Hindlimb muscle (tissue), 1 donor: ENCODE results near the gene TDRD9. TPM values are rescaled to one million over a fixed set of nuclear protein-coding genes. Genes with fewer than 3 reads are reported as not detected.

Source experiments
- DNase-seq: peaks from one replicate; pipeline ENCODE4 v3.0.0-alpha.2; 2013
- polyA plus RNA-seq: library from polyadenylated mRNA; unstranded; fragments of 120-200 nt; gene quantifications from one replicate; pipeline ENCODE4 v1.2.1, GENCODE V29; 2013; ENCODE audit not compliant: insufficient read length

TDRD9 gene
- polyA plus RNA-seq, 1 donor = 0.08 TPM

- no peak for DNase-seq
Measured at GRCh38 chr14:104036212-104036611, 108.0 kb downstream of the TDRD9 start.

GRCh38 chr14:104037074-104037473 is 108.8 kb downstream of the TDRD9 start:
- no peak for DNase-seq

- no peak for DNase-seq
Measured at GRCh38 chr14:104037903-104038302, 109.6 kb downstream of the TDRD9 start.

DNA sequence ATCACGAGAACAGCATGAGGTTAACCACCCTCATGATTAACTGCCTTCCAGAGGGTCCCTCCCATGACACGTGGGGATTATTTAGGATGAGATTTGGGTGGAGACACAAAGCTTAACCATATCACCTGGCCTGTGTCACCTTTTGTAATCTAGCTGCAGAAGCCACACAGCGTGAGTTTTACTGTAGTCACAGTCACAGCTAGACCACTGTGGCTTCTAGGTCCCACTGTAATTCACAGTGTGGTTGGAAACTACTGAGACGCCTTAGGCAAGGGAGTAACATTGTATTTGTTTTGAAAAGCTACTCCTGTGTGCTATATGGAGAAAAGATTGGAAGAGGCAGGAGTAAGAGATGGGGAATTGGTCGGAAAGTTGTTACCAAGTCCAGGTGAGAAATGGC is 111.0 kb downstream of the TDRD9 start:
- DNase-seq = no peak

- no peak for DNase-seq
Measured at GRCh38 chr14:104040539-104040938, 112.3 kb downstream of the TDRD9 start.

DNA sequence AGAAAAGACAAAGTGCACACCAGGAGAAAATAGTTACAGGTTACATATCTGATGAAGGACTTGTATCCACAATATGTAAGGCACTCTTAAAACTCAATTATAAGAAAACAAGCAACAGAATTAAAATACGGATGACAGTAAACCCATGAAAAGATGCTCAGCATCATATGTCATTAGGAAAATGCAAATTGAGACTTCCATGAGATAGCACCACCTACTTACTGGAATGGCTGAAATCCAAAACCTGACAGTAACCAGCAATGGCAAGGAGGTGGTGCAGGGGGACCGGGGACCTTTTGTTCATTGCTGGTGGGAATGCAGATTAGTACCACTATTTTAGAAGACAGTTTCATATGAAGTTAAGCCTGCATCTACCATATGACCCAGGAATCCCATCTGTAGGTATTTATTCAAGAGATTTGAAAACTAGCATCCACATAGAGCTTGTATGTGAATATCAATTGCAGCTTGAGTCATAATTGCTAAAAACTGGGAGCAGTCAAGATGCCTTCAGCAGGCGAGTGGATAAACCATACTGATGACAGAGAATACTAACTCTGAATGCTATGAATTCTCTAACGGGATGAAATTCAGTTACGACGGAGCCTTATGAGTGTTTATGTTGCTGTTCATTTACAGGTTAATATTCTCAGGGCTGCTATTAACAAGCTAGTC is 113.3 kb downstream of the TDRD9 start:
- DNase-seq = no peak

DNA sequence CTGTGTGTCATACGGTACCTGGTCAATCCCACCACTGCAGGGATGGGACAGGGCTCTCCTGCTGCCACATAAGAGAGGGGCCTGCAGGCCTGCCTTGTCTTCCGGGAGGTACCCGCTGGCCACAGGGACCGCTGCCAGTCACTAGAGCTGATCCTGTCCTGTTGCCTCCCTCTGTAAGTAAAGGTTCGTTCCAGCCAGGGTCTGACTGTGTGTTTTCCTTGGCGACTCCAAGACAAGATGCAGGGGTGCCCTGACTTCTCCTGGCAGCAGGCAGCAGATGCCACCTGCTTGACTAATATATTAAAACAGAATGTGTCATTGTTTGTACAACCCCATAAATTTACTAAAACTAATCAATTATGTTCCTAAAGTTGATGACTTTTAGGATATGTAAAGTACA is 115.8 kb downstream of the TDRD9 start:
- DNase-seq = no peak

DNA sequence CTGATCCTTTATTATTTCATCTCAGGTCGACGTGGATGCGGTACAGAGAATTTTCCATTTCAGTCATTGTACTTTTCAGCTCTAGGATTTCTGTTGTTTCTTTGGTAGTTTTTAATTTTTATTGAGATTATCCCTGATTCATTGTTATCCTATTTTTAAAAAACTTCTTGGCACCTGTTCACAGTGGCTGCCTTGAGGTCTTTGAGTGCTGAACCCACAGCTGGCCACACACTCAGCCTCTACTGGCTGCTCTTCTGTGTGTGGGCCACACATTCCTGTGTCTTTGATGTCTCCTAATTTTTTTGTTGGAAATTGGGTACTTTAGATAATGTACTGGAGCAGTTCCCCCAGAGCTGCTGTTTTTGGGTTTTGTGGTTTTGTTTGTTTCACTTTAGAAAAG is 119.5 kb downstream of the TDRD9 start:
- DNase-seq = no peak

- DNase-seq = no peak
Measured at GRCh38 chr14:104048758-104049507, 120.7 kb downstream of the TDRD9 start.

GRCh38 chr14:104049576-104050240 is 121.5 kb downstream of the TDRD9 start:
- no peak for DNase-seq

GRCh38 chr14:104051092-104051813 is 123.0 kb downstream of the TDRD9 start:
- no peak for DNase-seq

GRCh38 chr14:104054222-104054905 is 126.1 kb downstream of the TDRD9 start:
- no peak for DNase-seq

DNA sequence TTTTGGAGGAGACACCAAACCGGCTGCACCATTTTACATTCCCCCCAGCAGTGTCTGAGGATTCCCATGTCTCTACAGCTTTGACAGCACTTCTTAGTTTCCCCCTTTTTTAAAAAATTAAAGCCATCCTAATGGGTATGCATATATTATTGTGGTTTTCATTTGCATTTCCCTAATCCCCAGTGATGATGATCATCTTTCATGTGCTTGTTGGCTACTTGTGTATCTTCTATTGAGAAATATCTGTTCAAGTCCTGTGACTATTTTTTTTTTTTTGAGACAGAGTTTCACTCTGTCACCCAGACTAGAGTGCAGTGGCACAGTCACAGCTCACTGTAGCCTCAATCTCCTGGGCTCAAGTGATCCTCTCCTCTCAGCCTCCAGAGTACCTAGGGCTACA is 134.0 kb downstream of the TDRD9 start:
- DNase-seq = no peak

GRCh38 chr14:104064003-104064402 is 135.7 kb downstream of the TDRD9 start:
- DNase-seq = no peak

- no peak for DNase-seq
Measured at GRCh38 chr14:104066279-104066678, 138.0 kb downstream of the TDRD9 start.

- DNase-seq = no peak
Measured at GRCh38 chr14:104066719-104067295, 138.6 kb downstream of the TDRD9 start.

DNA sequence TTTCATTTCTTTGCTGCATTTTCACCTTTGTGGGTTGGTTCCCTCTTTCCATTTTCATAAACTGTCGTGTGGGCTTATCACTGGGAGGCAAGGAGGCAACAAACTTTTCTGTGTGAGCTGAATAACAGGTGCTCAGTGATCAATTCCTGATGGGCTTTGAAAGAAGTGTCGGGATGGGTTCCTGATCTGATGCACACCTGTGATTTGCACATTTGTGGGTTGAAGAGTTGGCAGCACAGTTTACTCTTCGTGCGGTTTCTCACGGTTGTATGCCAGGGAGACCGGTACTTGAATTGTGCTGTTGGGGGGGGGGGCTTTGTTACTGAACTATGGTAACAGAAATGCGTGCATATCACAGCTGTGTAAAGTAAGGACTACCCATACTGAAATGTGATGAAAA is 141.3 kb downstream of the TDRD9 start:
- DNase-seq = no peak

DNA sequence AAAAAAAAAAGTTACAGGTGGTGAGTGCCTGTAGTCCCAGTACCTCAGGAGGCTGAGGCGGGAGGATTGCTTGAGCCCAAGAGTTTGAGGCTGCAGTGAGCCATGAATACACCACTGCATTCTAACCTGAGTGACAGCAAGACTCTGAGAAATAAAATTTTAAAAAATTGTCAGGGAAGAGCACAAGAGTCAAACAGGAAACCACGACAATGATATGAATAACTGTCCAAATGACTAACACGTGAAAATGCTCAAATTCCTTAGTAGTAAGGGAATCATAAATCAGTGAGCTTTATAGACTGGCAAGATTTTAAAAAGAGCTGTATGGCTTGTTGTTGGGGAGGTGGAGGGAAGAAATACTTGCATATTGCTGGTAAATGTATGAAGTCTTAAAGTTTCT is 144.3 kb downstream of the TDRD9 start:
- no peak for DNase-seq

GRCh38 chr14:104073764-104074163 is 145.5 kb downstream of the TDRD9 start:
- DNase-seq = no peak

DNA sequence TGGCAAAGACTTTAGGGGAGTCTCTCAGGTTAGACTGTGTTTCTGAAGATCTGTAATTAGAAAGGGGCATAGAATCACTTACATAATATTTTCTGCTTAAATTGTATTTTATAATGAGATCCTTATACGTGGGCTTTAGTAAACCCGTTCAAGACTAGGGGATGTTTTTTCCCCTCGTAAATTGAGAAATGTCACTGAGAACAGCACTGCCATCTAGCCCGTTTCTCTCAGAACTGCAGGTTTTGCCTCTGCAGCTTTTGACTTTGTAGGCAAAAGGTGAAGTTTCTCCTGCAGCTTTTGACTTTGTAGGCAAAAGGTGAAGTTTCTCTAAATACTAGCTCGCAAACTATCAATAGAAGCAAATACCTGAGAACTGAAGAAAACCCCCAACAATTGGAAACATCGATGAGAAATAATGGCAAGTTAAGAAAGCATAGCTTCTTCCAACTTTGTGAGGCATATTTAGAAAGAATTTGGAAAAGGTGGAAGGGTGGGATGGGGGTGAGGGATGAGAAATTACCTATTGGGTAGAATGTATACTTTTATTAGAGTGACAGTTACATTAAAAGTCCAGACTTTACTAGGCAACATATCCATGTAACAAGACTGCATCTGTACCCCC is 147.4 kb downstream of the TDRD9 start:
- no peak for DNase-seq

- DNase-seq = no peak
Measured at GRCh38 chr14:104076743-104077142, 148.5 kb downstream of the TDRD9 start.

DNA sequence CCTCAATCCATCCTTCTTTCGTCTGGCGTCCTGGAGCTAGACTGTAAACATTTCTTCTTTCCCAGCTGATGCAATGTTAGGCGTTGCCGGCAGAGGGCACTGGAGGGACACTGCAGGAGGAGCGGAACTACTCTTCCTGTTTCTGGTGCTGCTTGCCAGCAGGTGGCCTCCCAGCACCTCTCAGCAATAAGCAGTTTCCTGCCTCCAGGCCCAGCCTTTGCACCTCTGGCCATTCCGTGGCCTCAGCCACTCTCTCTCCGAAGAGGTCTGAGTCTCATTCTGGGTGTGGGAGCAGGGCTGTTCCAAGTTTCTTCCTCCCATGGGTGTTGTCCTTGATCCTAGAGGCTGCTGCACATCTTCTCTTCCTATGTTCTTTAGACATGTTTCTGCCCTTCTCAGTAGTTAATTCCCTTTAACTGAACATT is 149.8 kb downstream of the TDRD9 start:
- peak; percentile 86 for DNase-seq
